IMR-90 (cell line): ENCODE measurements around the gene ANKRD52. TPM values are rescaled to one million over a fixed set of nuclear protein-coding genes. Genes with fewer than 3 reads are reported as not detected.

Experiments
- ATAC-seq: fragments of 200-7000 bp; cut with Tn5 transposase; 2 replicates; pipeline ENCODE4 v1.9.1; 2020; ENCODE audit warnings: low read depth, mild to moderate bottlenecking, moderate library complexity
- BruUV-seq: library from RNA; stranded (reverse); fragments of 400-500 nt; replicated peaks from 2 replicates; lab custom pipeline; 2021; lab: Mats Ljungman, UMichigan
- CTCF ChIA-PET: fragments of 300-600 bp; formaldehyde crosslinking; extraction: SDS; loops from one replicate; lab custom pipeline; 2021; ENCODE audit warnings: antibody characterized with exemption; lab: Yijun Ruan, JAX
- POLR2A ChIA-PET: fragments of 300-600 bp; sonication (Branson Sonifier 250); formaldehyde crosslinking; loops from one replicate; lab custom pipeline; 2022; ENCODE audit warnings: antibody characterized with exemption; ENCODE audit not compliant: unreplicated experiment; lab: Charles Lee
- DNase-seq: peaks from one replicate; pipeline ENCODE4 v3.0.0; 2013
- H2AFZ ChIP-seq: replicated peaks from 2 replicates; pipeline ENCODE3; 2013; ENCODE audit warnings: low read length, mild to moderate bottlenecking; ENCODE audit not compliant: poor library complexity
- H2AK5ac ChIP-seq: 2 replicates; pipeline ENCODE4 v1.6.1; 2013; ENCODE audit warnings: low read depth, low read length, inconsistent platforms
- H2AK9ac ChIP-seq: replicated peaks from 2 replicates; pipeline ENCODE3; 2013; ENCODE audit warnings: mild to moderate bottlenecking, low read depth, low read length, moderate library complexity; ENCODE audit not compliant: poor library complexity
- H2BK120ac ChIP-seq: 2 replicates; pipeline ENCODE4 v1.6.1; 2013; ENCODE audit warnings: low read depth, low read length, inconsistent platforms
- H2BK15ac ChIP-seq: 3 replicates; pipeline ENCODE4 v1.6.1; 2013; ENCODE audit warnings: low read depth, low read length, inconsistent platforms
- H2BK20ac ChIP-seq: 2 replicates; pipeline ENCODE4 v1.6.1; 2013; ENCODE audit warnings: low read depth, mild to moderate bottlenecking, inconsistent platforms, low read length, moderate library complexity
- H2BK5ac ChIP-seq: 2 replicates; pipeline ENCODE4 v1.6.1; 2013; ENCODE audit warnings: mild to moderate bottlenecking, low read depth, low read length, inconsistent platforms; ENCODE audit not compliant: poor library complexity, severe bottlenecking
- H3K14ac ChIP-seq: replicated peaks from 2 replicates; pipeline ENCODE4 v1.6.1; 2013; ENCODE audit warnings: low read depth, low read length, inconsistent platforms
- H3K18ac ChIP-seq: 2 replicates; pipeline ENCODE4 v1.6.1; 2013; ENCODE audit warnings: low read depth, low read length, control low read depth
- H3K23ac ChIP-seq: 2 replicates; pipeline ENCODE4 v1.6.1; 2013; ENCODE audit warnings: low read depth, low read length, inconsistent platforms
- H3K27ac ChIP-seq: 2 replicates; pipeline ENCODE4 v1.5.1; 2013; ENCODE audit warnings: mild to moderate bottlenecking, control low read depth, low read length; ENCODE audit not compliant: insufficient read depth
- H3K27me3 ChIP-seq: 2 replicates; pipeline ENCODE4 v1.6.1; 2013; ENCODE audit warnings: low read length; ENCODE audit not compliant: control insufficient read depth, insufficient read depth
- H3K36me3 ChIP-seq: 2 replicates; pipeline ENCODE4 v1.6.1; 2013; ENCODE audit warnings: low read length, mixed read lengths; ENCODE audit not compliant: control insufficient read depth, insufficient read depth
- H3K4ac ChIP-seq: 2 replicates; pipeline ENCODE4 v1.6.1; 2013; ENCODE audit warnings: low read depth, low read length, inconsistent platforms
- H3K4me1 ChIP-seq: 2 replicates; pipeline ENCODE4 v1.6.1; 2013; ENCODE audit warnings: low read length, mixed read lengths; ENCODE audit not compliant: control insufficient read depth, insufficient read depth
- H3K4me2 ChIP-seq: 2 replicates; pipeline ENCODE4 v1.6.1; 2013; ENCODE audit warnings: low read depth, mild to moderate bottlenecking, control low read depth, low read length, moderate library complexity
- H3K4me3 ChIP-seq: 2 replicates; pipeline ENCODE4 v1.5.1; 2013; ENCODE audit warnings: low read depth, mild to moderate bottlenecking, control low read depth, low read length, moderate library complexity; ENCODE audit not compliant: insufficient read depth
- H3K56ac ChIP-seq: 2 replicates; pipeline ENCODE4 v1.6.1; 2013; ENCODE audit warnings: low read length, inconsistent platforms; ENCODE audit not compliant: insufficient read depth; ENCODE audit errors: extremely low read depth
- H3K79me1 ChIP-seq, 2 experiments: 2 replicates each; pipeline ENCODE4 v1.6.1; 2013; ENCODE audit warnings: low read length in 2 of 2, inconsistent platforms in 1 of 2, low read depth in 1 of 2
- H3K9ac ChIP-seq: 2 replicates; pipeline ENCODE4 v1.6.1; 2013; ENCODE audit warnings: low read depth, low read length, control low read depth
- H3K9me1 ChIP-seq: 2 replicates; pipeline ENCODE4 v1.6.1; 2013; ENCODE audit warnings: low read length, inconsistent platforms; ENCODE audit not compliant: insufficient read depth
- H3K9me3 ChIP-seq: 2 replicates; pipeline ENCODE4 v1.6.1; 2013; ENCODE audit warnings: low read length; ENCODE audit not compliant: control insufficient read depth, insufficient read depth
- H4K20me1 ChIP-seq: 2 replicates; pipeline ENCODE4 v1.6.1; 2013; ENCODE audit warnings: low read length, inconsistent platforms; ENCODE audit not compliant: insufficient read depth
- H4K5ac ChIP-seq: 2 replicates; pipeline ENCODE4 v1.6.1; 2013; ENCODE audit warnings: mild to moderate bottlenecking, low read depth, low read length, control low read depth
- H4K8ac ChIP-seq, 2 experiments: 2 replicates each; pipeline ENCODE4 v1.6.1; 2013; ENCODE audit warnings: low read depth in 2 of 2, low read length in 2 of 2, control low read depth in 1 of 2, inconsistent platforms in 1 of 2
- H4K91ac ChIP-seq: 2 replicates; pipeline ENCODE4 v1.6.1; 2013; ENCODE audit warnings: low read depth, low read length, inconsistent platforms; ENCODE audit not compliant: insufficient read depth
- CHD1 ChIP-seq: IDR thresholded peaks from 2 replicates; pipeline ENCODE4 v1.6.1; 2012; ENCODE audit warnings: low read depth, low read length, improper control_type of control experiment
- FOS ChIP-seq: fragments of 150-350 bp; IDR thresholded peaks from 2 replicates; pipeline ENCODE4 v1.6.1; 2016; ENCODE audit warnings: low read depth, low read length
- MAFK ChIP-seq: IDR thresholded peaks from 2 replicates; pipeline ENCODE4 v1.6.1; 2012; ENCODE audit warnings: low read depth, low read length, improper control_type of control experiment
- MXI1 ChIP-seq: IDR thresholded peaks from 2 replicates; pipeline ENCODE4 v1.6.1; 2012; ENCODE audit warnings: low read depth, mild to moderate bottlenecking, low read length, moderate library complexity, borderline replicate concordance
- WGBS, 2 experiments: methylation state at CpG; one replicate each; pipeline versions ENCODE4 v1.1.5 to v1.1.7; 2013; ENCODE audit warnings: missing lambda C conversion rate in 2 of 2; ENCODE audit not compliant: insufficient read length in 1 of 2; ENCODE audit errors: extremely low coverage in 2 of 2; 5-methylcytosine and 5-hydroxymethylcytosine counted together
- dilution Hi-C: fragments of 300-500 bp; cut with HindIII; formaldehyde crosslinking; loops from one replicate; pipeline ENCODE4 v1.14.3; 2018; ENCODE audit warnings: low sequenced_read_pairs; ENCODE audit not compliant: unreplicated experiment
- in situ Hi-C: fragments of 300-500 bp; cut with MboI; formaldehyde crosslinking; loops from 3 replicates; pipeline ENCODE4 v1.14.3; 2019; ENCODE audit warnings: low sequenced_read_pairs, inconsistent platforms, mixed read lengths
- intact Hi-C: fragments of 100-400 bp; cut with micrococcal nuclease; formaldehyde crosslinking; loops from 2 replicates; pipeline ENCODE4 v1.10.0; 2022
- polyA plus RNA-seq, 3 experiments: library from polyadenylated mRNA; depleted of rRNA; stranded (reverse); fragments of >200 nt; gene quantifications; 2 replicates each; pipeline ENCODE4 v1.2.3, GENCODE V29; 2012; ENCODE audit warnings: low replicate concordance in 1 of 3
- total RNA-seq: library from RNA; depleted of rRNA; stranded (reverse); fragments of >200 nt; gene quantifications from 2 replicates; pipeline ENCODE4 v1.2.3, GENCODE V29; 2012
- TF ChIP-seq, protein P1 (sequence below): fragments of 150-350 bp; IDR thresholded peaks from 2 replicates; pipeline ENCODE4 v1.6.1; 2017; ENCODE audit warnings: mild to moderate bottlenecking, antibody characterized with exemption, low read length, low read depth
- TF ChIP-seq, protein P2 (sequence below): fragments of 150-350 bp; IDR thresholded peaks from 2 replicates; pipeline ENCODE4 v1.6.1; 2016; ENCODE audit warnings: low read depth, mild to moderate bottlenecking, low read length, moderate library complexity, borderline replicate concordance
- TF ChIP-seq, protein P3 (sequence below): conservative IDR thresholded peaks from 2 replicates; pipeline ENCODE4 v1.5.1; 2012; ENCODE audit warnings: mild to moderate bottlenecking, low read depth, low read length, improper control_type of control experiment

The ANKRD52 gene
- total and polyA plus RNA-seq, 2 of the 4 experiments (the other 2 are of a cell fraction) = 15.4 to 35.9 TPM

DNA sequence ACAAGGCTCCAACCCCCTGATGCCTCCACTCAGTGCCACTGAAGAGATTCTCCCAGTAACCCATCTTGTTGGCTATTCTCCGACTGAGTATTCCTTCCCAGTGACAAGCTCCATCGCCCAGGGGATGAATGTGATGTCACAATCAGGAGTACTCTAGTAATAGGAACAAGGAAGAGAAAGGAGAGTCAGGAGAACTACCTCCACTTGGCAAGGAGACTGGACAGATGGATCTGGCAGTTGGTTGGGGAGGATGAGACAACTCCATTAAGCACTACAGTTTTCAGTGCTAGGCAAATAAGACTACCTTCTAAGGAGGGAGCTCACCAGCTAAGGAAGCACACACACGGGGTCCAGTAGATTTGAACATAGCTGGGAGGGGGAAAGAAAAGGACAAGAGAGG is 41.7 kb downstream of the ANKRD52 start:
- Histone ChIP-seq H2BK120ac (no peak overlapping the region), H2AK5ac (no peak overlapping the region; the same call in 1 of the 2 replicates), H3K9me3 (no peaks in the 10 kb centered on the region), H2AFZ (no peak overlapping the region), H3K4ac (no peak overlapping the region), H3K23ac (no peak overlapping the region), H3K9me1 (peaks cover 3% of the 10 kb centered on the region; the same call in 1 of the 2 replicates), H3K36me3 (peaks cover 40% of the 10 kb centered on the region), H2AK9ac (no peak overlapping the region), H2BK20ac (no peak overlapping the region), H3K56ac (no peak overlapping the region), H3K4me3 (no peak overlapping the region), H3K4me2 (no peak overlapping the region), H2BK5ac (no peak overlapping the region), H3K27ac (no peak overlapping the region), H4K20me1 (peaks cover 26% of the 10 kb centered on the region; the same call in 1 of the 2 replicates), H3K4me1 (no peaks in the 10 kb centered on the region), H3K9ac (no peak overlapping the region), H4K5ac (no peak overlapping the region), H4K8ac (no peak overlapping the region), H3K18ac (no peak overlapping the region), H3K79me1 (peaks cover 20 to 58% of the 10 kb centered on the region in 2 experiments), H3K27me3 (no peaks in the 10 kb centered on the region), H3K14ac (no peak overlapping the region), H4K91ac (no peak overlapping the region), H2BK15ac (no peak overlapping the region)
- dilution Hi-C loops = no loop called here
- no peak for TF ChIP-seq MXI1
- TF ChIP-seq, protein P1, sequence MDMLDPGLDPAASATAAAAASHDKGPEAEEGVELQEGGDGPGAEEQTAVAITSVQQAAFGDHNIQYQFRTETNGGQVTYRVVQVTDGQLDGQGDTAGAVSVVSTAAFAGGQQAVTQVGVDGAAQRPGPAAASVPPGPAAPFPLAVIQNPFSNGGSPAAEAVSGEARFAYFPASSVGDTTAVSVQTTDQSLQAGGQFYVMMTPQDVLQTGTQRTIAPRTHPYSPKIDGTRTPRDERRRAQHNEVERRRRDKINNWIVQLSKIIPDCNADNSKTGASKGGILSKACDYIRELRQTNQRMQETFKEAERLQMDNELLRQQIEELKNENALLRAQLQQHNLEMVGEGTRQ = no peak
- TF ChIP-seq FOS = no peak
- TF ChIP-seq CHD1 = no peak
- no peak for TF ChIP-seq MAFK
- TF ChIP-seq, protein P2, sequence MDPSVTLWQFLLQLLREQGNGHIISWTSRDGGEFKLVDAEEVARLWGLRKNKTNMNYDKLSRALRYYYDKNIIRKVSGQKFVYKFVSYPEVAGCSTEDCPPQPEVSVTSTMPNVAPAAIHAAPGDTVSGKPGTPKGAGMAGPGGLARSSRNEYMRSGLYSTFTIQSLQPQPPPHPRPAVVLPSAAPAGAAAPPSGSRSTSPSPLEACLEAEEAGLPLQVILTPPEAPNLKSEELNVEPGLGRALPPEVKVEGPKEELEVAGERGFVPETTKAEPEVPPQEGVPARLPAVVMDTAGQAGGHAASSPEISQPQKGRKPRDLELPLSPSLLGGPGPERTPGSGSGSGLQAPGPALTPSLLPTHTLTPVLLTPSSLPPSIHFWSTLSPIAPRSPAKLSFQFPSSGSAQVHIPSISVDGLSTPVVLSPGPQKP = no peak
- TF ChIP-seq, protein P3, sequence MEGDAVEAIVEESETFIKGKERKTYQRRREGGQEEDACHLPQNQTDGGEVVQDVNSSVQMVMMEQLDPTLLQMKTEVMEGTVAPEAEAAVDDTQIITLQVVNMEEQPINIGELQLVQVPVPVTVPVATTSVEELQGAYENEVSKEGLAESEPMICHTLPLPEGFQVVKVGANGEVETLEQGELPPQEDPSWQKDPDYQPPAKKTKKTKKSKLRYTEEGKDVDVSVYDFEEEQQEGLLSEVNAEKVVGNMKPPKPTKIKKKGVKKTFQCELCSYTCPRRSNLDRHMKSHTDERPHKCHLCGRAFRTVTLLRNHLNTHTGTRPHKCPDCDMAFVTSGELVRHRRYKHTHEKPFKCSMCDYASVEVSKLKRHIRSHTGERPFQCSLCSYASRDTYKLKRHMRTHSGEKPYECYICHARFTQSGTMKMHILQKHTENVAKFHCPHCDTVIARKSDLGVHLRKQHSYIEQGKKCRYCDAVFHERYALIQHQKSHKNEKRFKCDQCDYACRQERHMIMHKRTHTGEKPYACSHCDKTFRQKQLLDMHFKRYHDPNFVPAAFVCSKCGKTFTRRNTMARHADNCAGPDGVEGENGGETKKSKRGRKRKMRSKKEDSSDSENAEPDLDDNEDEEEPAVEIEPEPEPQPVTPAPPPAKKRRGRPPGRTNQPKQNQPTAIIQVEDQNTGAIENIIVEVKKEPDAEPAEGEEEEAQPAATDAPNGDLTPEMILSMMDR = no peak
- DNase-seq (no peak), ATAC-seq (no peak)
- in situ Hi-C loops = no loop called here
- no TSS peak for BruUV-seq
- intact Hi-C loops = no loop called here
- POLR2A ChIA-PET = no interaction called here
- 80% methylated on average over 1 of the region's 3 CpGs; no CpG with 5 or more reads in 1 of the 2 experiments for WGBS, 2 experiments
- CTCF ChIA-PET = interaction anchor here (0.9 kb wide), 1 partner anchor 11 kb away, joined by 3 read pairs; no protein-coding TSS in a partner anchor
